ENCODE measurements around the gene MRPL22.
"Not testable (repeated sequence)": the region's sequence is repeated elsewhere in the genome, so short reads cannot be mapped to it uniquely, and the experiment has no call there.

MRPL22 gene

GRCh38 chr5:154923441-154924430, 17.1 kb upstream of the MRPL22 start:
- TF ChIP-seq CTCF (conservative IDR thresholded peaks at IDR 0.05) = no peak
- no peak for TF ChIP-seq ZFX (IDR thresholded peaks at IDR 0.05)
- peak overlapping the region; percentile 23 for H3K27ac ChIP-seq

- H3K27ac ChIP-seq = no peak overlapping the region
- no peak for TF ChIP-seq CTCF (conservative IDR thresholded peaks at IDR 0.05)
- TF ChIP-seq ZFX (IDR thresholded peaks at IDR 0.05) = no peak
Observed at GRCh38 chr5:154933537-154933936, 7.3 kb upstream of the MRPL22 start.

GRCh38 chr5:154934881-154935280, 6.0 kb upstream of the MRPL22 start:
- H3K27ac ChIP-seq = no peak overlapping the region
- TF ChIP-seq CTCF (conservative IDR thresholded peaks at IDR 0.05) (no peak), ZFX (IDR thresholded peaks at IDR 0.05) (no peak)

- H3K27ac ChIP-seq = peak overlapping the region; percentile 74
- no peak for TF ChIP-seq CTCF (conservative IDR thresholded peaks at IDR 0.05)
- no peak for TF ChIP-seq ZFX (IDR thresholded peaks at IDR 0.05)
Observed at GRCh38 chr5:154937186-154937717, 3.6 kb upstream of the MRPL22 start.

- peak within 1 kb of the TSS; percentile 74 for H3K27ac ChIP-seq
- TF ChIP-seq ZFX (IDR thresholded peaks at IDR 0.05) = peak; percentile 77
- TF ChIP-seq CTCF (conservative IDR thresholded peaks at IDR 0.05) = no peak
Observed at GRCh38 chr5:154937718-154938466, 3.0 kb upstream of the MRPL22 start, which contains the start of gene GEMIN5. Gene GEMIN5 (minus strand): TSS chr5:154938211. CDS start chr5:154938133, 78 bp downstream.

GRCh38 chr5:154939387-154939786, 1.5 kb upstream of the MRPL22 start:
- not testable (repeated sequence) for H3K27ac ChIP-seq

GRCh38 chr5:154940375-154940771, 500 bp upstream of the MRPL22 start:
- no peak for TF ChIP-seq ZFX (IDR thresholded peaks at IDR 0.05)
- no peak for TF ChIP-seq CTCF (conservative IDR thresholded peaks at IDR 0.05)
- peak overlapping the region; percentile 77 for H3K27ac ChIP-seq

Measured in C4-2B (cell line).